Heart left ventricle (tissue), 13 donors: ENCODE measurements around the gene HIVEP2.

Experiments used
- CTCF ChIP-seq, 12 donors: fragments of 200-600 bp; sonication (generic) in 4 of 12; IDR thresholded peaks; one replicate each; pipeline versions ENCODE4 v1.5.0 to v1.8.0; 2018 to 2022; ENCODE audit warnings: antibody characterized with exemption in 12 of 12, mild to moderate bottlenecking in 5 of 12
- POLR2A ChIP-seq, 2 donors: fragments of 450-650 bp; IDR thresholded peaks; one replicate each; pipeline ENCODE4 v1.6.1; 2017; ENCODE audit warnings: antibody characterized with exemption in 2 of 2, mild to moderate bottlenecking in 2 of 2, moderate library complexity in 2 of 2
- donor health status: ischemic (EF 13 %, LVEDD 7.1; RV severe dilation, severe dysfunction).
- donor health status: DM: no; HTN: yes; CAD: no.
- donor health status: DM: no; HTN: no; CAD: no.
- donor health status: ischemic (EF 25% LVEDD 6.9; RV normal size, moderate dysfunction).
- donor health status: ischemic (EF 25% LVEDD 5.7; RV mildly dilated, moderate dysfunction).
- donor health status: ischemic (EF 35%, LVEDD 5.7; RV mildly dilated, moderate dysfunction).
- donor health status: nonischemic (EF 11% LVEDD 7.7; RV severe dilation, severe dysfunction).
- donor health status: DM: yes; HTN: yes; CAD: no.
- donor health status: PGD.
- donor health status: ischemic (EF 29% LVEDD 5.4; RV normal size, mild dysfunction).
- donor health status: nonischemic (EF 23%, LVEDD 6.1; RV moderate dilation, normal function).

GRCh38 chr6:142822842-142823241 lies 122.1 kb downstream of the HIVEP2 start:
- TF ChIP-seq CTCF (IDR thresholded peaks at IDR 0.05) (peak in 4 of 12 donors; percentile 14 to 25 (median 20)), POLR2A (IDR thresholded peaks at IDR 0.05) (no peak)
